Prostate gland (tissue), 2 donors: ENCODE measurements around the gene PARP9. TPM values are rescaled to one million over a fixed set of nuclear protein-coding genes. Genes with fewer than 3 reads are reported as not detected.

Experiments used
- DNase-seq: peaks from one replicate; pipeline ENCODE4 v3.0.0-alpha.2; 2019; ENCODE audit warnings: low spot score
- H3K27ac ChIP-seq, 2 donors: fragments of 200-600 bp; sonication (generic); 2 replicates each; pipeline ENCODE4 v1.5.1; 2017 to 2019
- H3K27me3 ChIP-seq: fragments of 200-600 bp; sonication (generic); replicated peaks from 2 replicates; pipeline ENCODE4 v1.5.1; 2019; ENCODE audit not compliant: insufficient read depth
- H3K36me3 ChIP-seq, 2 donors: fragments of 200-600 bp; sonication (generic); 1 replicate in 1 of 2; 2 replicates in 1 of 2; pipeline versions ENCODE4 v1.5.1 to v1.8.1; 2017 to 2019
- H3K4me1 ChIP-seq: fragments of 200-600 bp; sonication (generic); replicated peaks from 2 replicates; pipeline ENCODE4 v1.5.1; 2019
- H3K4me3 ChIP-seq, 2 donors: fragments of 200-600 bp; sonication (generic); 2 replicates each; pipeline ENCODE4 v1.5.1; 2017 to 2019
- H3K9me3 ChIP-seq: fragments of 200-600 bp; sonication (generic); 2 replicates; pipeline ENCODE4 v1.5.1; 2017
- CTCF ChIP-seq, 4 experiments: fragments of 200-600 bp in 2 of 4; fragments of 450-650 bp in 2 of 4; sonication (generic) in 2 of 4; IDR thresholded peaks; 1 replicate in 3 of 4; 2 replicates in 1 of 4; pipeline ENCODE4 v1.5.1; 2016 to 2019; ENCODE audit warnings: antibody characterized with exemption in 4 of 4, mild to moderate bottlenecking in 2 of 4, moderate library complexity in 2 of 4
- POLR2A ChIP-seq: fragments of 450-650 bp; IDR thresholded peaks from one replicate; pipeline ENCODE4 v1.6.1; 2016; ENCODE audit warnings: antibody characterized with exemption, mild to moderate bottlenecking
- POLR2AphosphoS5 ChIP-seq: sonication (generic); formaldehyde crosslinking; IDR thresholded peaks from one replicate; pipeline ENCODE4 v1.6.1; 2017; ENCODE audit warnings: antibody characterized with exemption
- WGBS: methylation state at CpG from one replicate; pipeline ENCODE4 v1.1.5; 2018; 5-methylcytosine and 5-hydroxymethylcytosine counted together
- intact Hi-C: fragments of 100-400 bp; cut with DNase I; formaldehyde crosslinking; loops from one replicate; pipeline ENCODE4 v1.14.2; 2022
- small RNA-seq, 2 donors: library from RNA; depleted of rRNA; stranded (forward); fragments of <200 nt; gene quantifications; one replicate each; pipeline ENCODE3, GENCODE V24; 2016
- total RNA-seq, 2 donors: library from RNA; depleted of rRNA; stranded (reverse); fragments of >200 nt; gene quantifications; one replicate each; pipeline ENCODE4 v1.1.0, GENCODE V29; 2016

Gene PARP9
- total RNA-seq, 2 donors from 2014 or later = 30.4 to 41.7 TPM

GRCh38 chr3:122484985-122485384 is 79.1 kb downstream of the PARP9 start:
- WGBS = 96% methylated on average over 5 of the region's 5 CpGs
- Histone ChIP-seq H3K4me1 (no peaks in the 10 kb centered on the region), H3K9me3 (no peaks in the 10 kb centered on the region), H3K27me3 (no peaks in the 10 kb centered on the region), H3K4me3 (no peak overlapping the region), H3K36me3 (no peaks in the 10 kb centered on the region), H3K27ac (no peak overlapping the region)
- intact Hi-C loops = no loop called here
- no peak for DNase-seq
- no peak for TF ChIP-seq POLR2AphosphoS5
- no peak for TF ChIP-seq POLR2A
- TF ChIP-seq CTCF (IDR thresholded peaks at IDR 0.05) = no peak

- no peak for DNase-seq
- Histone ChIP-seq H3K27me3 (no peaks in the 10 kb centered on the region), H3K36me3 (no peaks in the 10 kb centered on the region), H3K9me3 (no peaks in the 10 kb centered on the region), H3K27ac (no peak overlapping the region), H3K4me1 (no peaks in the 10 kb centered on the region), H3K4me3 (no peak overlapping the region)
- TF ChIP-seq POLR2A (no peak), POLR2AphosphoS5 (no peak), CTCF (IDR thresholded peaks at IDR 0.05) (no peak)
- WGBS = 98% methylated on average over 3 of the region's 3 CpGs
- intact Hi-C loops = no loop called here
Observed at GRCh38 chr3:122481390-122481789, 82.7 kb downstream of the PARP9 start.

Small RNA genes within 50 kb of the gene (small RNA-seq; reads per million reads assigned to genes)
- gene AC096861.1 = 0 reads per million in 2 donors

Other genes with a start within 250 kb of the PARP9 start
- gene CSTA, start 239.1 kb downstream of the PARP9 start, total RNA-seq = 10 to 100 TPM; 14.5 to 25.7 TPM
- 10 to 100 TPM; 13.8 to 16.8 TPM for gene MIX23, start 181.1 kb downstream of the PARP9 start, total RNA-seq
- gene FAM162A, start 180.1 kb downstream of the PARP9 start, total RNA-seq = 10 to 100 TPM; 12.9 to 87.9 TPM
- gene WDR5B, start 148.2 kb downstream of the PARP9 start, total RNA-seq = 1 to 10 TPM; 4.5 to 6.5 TPM
- gene KPNA1, start 49.4 kb downstream of the PARP9 start, total RNA-seq = 10 to 100 TPM; 27.1 to 38.7 TPM
- gene DTX3L, start within 50 bp of the PARP9 start, total RNA-seq = 10 to 100 TPM; 22.8 to 46.3 TPM
- gene PARP15, start 13.3 kb upstream of the PARP9 start, total RNA-seq = 1 to 10 TPM in 1 of 2 donors, under 1 TPM in 1; 0.23 to 2.7 TPM
- gene PARP14, start 116.5 kb upstream of the PARP9 start, total RNA-seq = 10 to 100 TPM; 28.1 to 43.3 TPM
- 1 to 10 TPM; 4.1 to 9.3 TPM for gene HSPBAP1, start 229.5 kb upstream of the PARP9 start, total RNA-seq
- 10 to 100 TPM; 26.7 to 34.7 TPM for gene SLC49A4, start 230.8 kb upstream of the PARP9 start, total RNA-seq